ENCODE measurements around the gene KMT2A. TPM values are rescaled to one million over a fixed set of nuclear protein-coding genes. Genes with fewer than 3 reads are reported as not detected.
"Not testable (repeated sequence)": the region's sequence is repeated elsewhere in the genome, so short reads cannot be mapped to it uniquely, and the experiment has no call there.

The KMT2A gene
- total RNA-seq, 4 donors from 2014 or later, result 74.5 to 175 (median 90.8) TPM

GRCh38 chr11:118473537-118473936 is 37.2 kb downstream of the KMT2A start:
- no peak overlapping the region for H3K4me3 ChIP-seq (replicated peaks in 1 of 3)
- TF ChIP-seq POLR2A (IDR thresholded peaks at IDR 0.05), result no peak
- TF ChIP-seq, protein P1, sequence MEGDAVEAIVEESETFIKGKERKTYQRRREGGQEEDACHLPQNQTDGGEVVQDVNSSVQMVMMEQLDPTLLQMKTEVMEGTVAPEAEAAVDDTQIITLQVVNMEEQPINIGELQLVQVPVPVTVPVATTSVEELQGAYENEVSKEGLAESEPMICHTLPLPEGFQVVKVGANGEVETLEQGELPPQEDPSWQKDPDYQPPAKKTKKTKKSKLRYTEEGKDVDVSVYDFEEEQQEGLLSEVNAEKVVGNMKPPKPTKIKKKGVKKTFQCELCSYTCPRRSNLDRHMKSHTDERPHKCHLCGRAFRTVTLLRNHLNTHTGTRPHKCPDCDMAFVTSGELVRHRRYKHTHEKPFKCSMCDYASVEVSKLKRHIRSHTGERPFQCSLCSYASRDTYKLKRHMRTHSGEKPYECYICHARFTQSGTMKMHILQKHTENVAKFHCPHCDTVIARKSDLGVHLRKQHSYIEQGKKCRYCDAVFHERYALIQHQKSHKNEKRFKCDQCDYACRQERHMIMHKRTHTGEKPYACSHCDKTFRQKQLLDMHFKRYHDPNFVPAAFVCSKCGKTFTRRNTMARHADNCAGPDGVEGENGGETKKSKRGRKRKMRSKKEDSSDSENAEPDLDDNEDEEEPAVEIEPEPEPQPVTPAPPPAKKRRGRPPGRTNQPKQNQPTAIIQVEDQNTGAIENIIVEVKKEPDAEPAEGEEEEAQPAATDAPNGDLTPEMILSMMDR (IDR thresholded peaks at IDR 0.05), result no peak
- no peak for DNase-seq
- no peak overlapping the region for H3K27ac ChIP-seq
- no peaks in the 10 kb centered on the region for H3K27me3 ChIP-seq
- WGBS, 2 donors, result 94% methylated on average over 6 of the region's 6 CpGs
- no peaks in the 10 kb centered on the region for H3K4me1 ChIP-seq
- H3K9me3 ChIP-seq, result no peaks in the 10 kb centered on the region
- peaks cover 21 to 22% of the 10 kb centered on the region in 2 donors for H3K36me3 ChIP-seq
- intact Hi-C loops (cut with DNase I), result no loop called here

DNA sequence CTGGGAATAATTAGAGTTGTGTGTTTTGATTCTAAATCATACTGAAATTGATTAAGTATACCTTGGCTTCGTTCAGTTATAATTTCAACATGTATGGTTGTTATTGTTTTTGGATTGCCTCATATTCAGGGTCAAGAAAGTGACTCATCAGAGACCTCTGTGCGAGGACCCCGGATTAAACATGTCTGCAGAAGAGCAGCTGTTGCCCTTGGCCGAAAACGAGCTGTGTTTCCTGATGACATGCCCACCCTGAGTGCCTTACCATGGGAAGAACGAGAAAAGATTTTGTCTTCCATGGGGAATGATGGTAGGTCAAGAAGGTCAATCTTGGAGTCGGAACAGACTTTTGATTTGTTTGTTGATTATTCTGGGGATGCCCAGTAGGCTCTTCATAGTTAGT is 40.4 kb downstream of the KMT2A start:
- H3K9me3 ChIP-seq, result no peaks in the 10 kb centered on the region
- WGBS, 2 donors, result 83% methylated on average over 7 of the region's 7 CpGs

GRCh38 chr11:118481238-118481637 is 44.9 kb downstream of the KMT2A start:
- not testable (repeated sequence) for H3K4me3 ChIP-seq (replicated peaks in 1 of 3); H3K4me1 ChIP-seq; H3K9me3 ChIP-seq; DNase-seq; H3K27ac ChIP-seq; H3K27me3 ChIP-seq
- intact Hi-C loops (cut with DNase I), result loop anchor here (10.0 kb wide), 1 partner anchor 86 kb away; no protein-coding TSS in a partner anchor
- H3K36me3 ChIP-seq, result peaks cover 70 to 79% of the 10 kb centered on the region in 2 donors
- WGBS, 2 donors, result 96 to 98% methylated on average over 1 of the region's 1 CpG

More for the DNA sequence above, 40.4 kb downstream of the KMT2A start:
- Histone ChIP-seq H3K36me3 (peaks cover 43 to 52% of the 10 kb centered on the region in 2 donors), H3K4me1 (no peaks in the 10 kb centered on the region), H3K27me3 (no peaks in the 10 kb centered on the region), H3K4me3 (replicated peaks in 1 of 3) (no peak overlapping the region), H3K27ac (no peak overlapping the region)
- DNase-seq, result no peak
- intact Hi-C loops (cut with DNase I), result no loop called here
- TF ChIP-seq, protein P1 (IDR thresholded peaks at IDR 0.05), result no peak
- no peak for TF ChIP-seq POLR2A (IDR thresholded peaks at IDR 0.05)

- no peaks in the 10 kb centered on the region for H3K9me3 ChIP-seq
- no peak overlapping the region for H3K27ac ChIP-seq
- no peaks in the 10 kb centered on the region for H3K27me3 ChIP-seq
- H3K4me3 ChIP-seq (replicated peaks in 1 of 3), result no peak overlapping the region
- no peaks in the 10 kb centered on the region for H3K4me1 ChIP-seq
- no peak for DNase-seq
- no peak for TF ChIP-seq POLR2A (IDR thresholded peaks at IDR 0.05)
- TF ChIP-seq, protein P1 (IDR thresholded peaks at IDR 0.05), result no peak
- H3K36me3 ChIP-seq, result peaks cover 58 to 62% of the 10 kb centered on the region in 2 donors
- intact Hi-C loops (cut with DNase I), result loop anchor here (10.0 kb wide), 1 partner anchor 90 kb away; no protein-coding TSS in a partner anchor
- WGBS, 2 donors, result 95 to 99% methylated on average over 3 of the region's 3 CpGs
Observed at GRCh38 chr11:118484405-118484804, 48.1 kb downstream of the KMT2A start.

GRCh38 chr11:118485273-118485672 is 49.0 kb downstream of the KMT2A start:
- peaks cover 58 to 65% of the 10 kb centered on the region in 2 donors for H3K36me3 ChIP-seq
- H3K4me1 ChIP-seq, result no peaks in the 10 kb centered on the region
- H3K27me3 ChIP-seq, result no peaks in the 10 kb centered on the region
- TF ChIP-seq, protein P1 (IDR thresholded peaks at IDR 0.05), result no peak
- no peak for TF ChIP-seq POLR2A (IDR thresholded peaks at IDR 0.05)
- no peak for DNase-seq
- H3K27ac ChIP-seq, result no peak overlapping the region
- intact Hi-C loops (cut with DNase I), result loop anchor here (10.0 kb wide), 1 partner anchor 90 kb away; no protein-coding TSS in a partner anchor
- H3K4me3 ChIP-seq (replicated peaks in 1 of 3), result no peak overlapping the region
- no peaks in the 10 kb centered on the region for H3K9me3 ChIP-seq

Measured in thyroid gland (tissue), 4 donors.